Mesothelial cell of epicardium (in vitro differentiated cells): ENCODE data around the gene N4BP2L1. TPM values are rescaled to one million over a fixed set of nuclear protein-coding genes. Genes with fewer than 3 reads are reported as not detected.

Experiments used
- DNase-seq, 2 experiments: peaks; one replicate each; pipeline ENCODE4 v3.0.0; 2021; ENCODE audit warnings: low spot score in 2 of 2; ENCODE audit not compliant: unreplicated experiment in 2 of 2
- H3K27ac Mint-ChIP-seq: 2 replicates; pipeline ENCODE4 v1.8.0; 2021; ENCODE audit warnings: mixed read lengths
- H3K27me3 Mint-ChIP-seq: 2 replicates; pipeline ENCODE4 v1.8.0; 2021; ENCODE audit warnings: low read depth, mixed read lengths
- H3K36me3 Mint-ChIP-seq: 2 replicates; pipeline ENCODE4 v1.8.0; 2021; ENCODE audit warnings: mixed read lengths
- H3K4me1 Mint-ChIP-seq: 2 replicates; pipeline ENCODE4 v1.8.0; 2021; ENCODE audit warnings: mixed read lengths
- H3K4me3 Mint-ChIP-seq: 2 replicates; pipeline ENCODE4 v1.8.0; 2021; ENCODE audit warnings: mild to moderate bottlenecking, moderate library complexity, mixed read lengths
- H3K9me3 Mint-ChIP-seq: 2 replicates; pipeline ENCODE4 v1.8.0; 2021; ENCODE audit warnings: mixed read lengths
- total RNA-seq: library from RNA; stranded (reverse); gene quantifications from 3 replicates; pipeline ENCODE4 v1.2.1, GENCODE V29; 2021
- TF ChIP-seq, protein P1 (sequence below): fragments of 200-600 bp; sonication (generic); IDR thresholded peaks from one replicate; pipeline ENCODE4 v1.5.0; 2021; ENCODE audit warnings: antibody characterized with exemption; ENCODE audit not compliant: unreplicated experiment

N4BP2L1 gene
- total RNA-seq, 1 donor from 2014 or later, result 13.7 TPM

GRCh38 chr13:32414580-32414979 lies 13.3 kb downstream of the N4BP2L1 start:
- Mint-ChIP-seq H3K4me1 (peaks cover 7% of the 10 kb centered on the region), H3K4me3 (no peak overlapping the region), H3K27me3 (peaks cover 2% of the 10 kb centered on the region), H3K9me3 (peaks cover 15% of the 10 kb centered on the region), H3K27ac (no peak overlapping the region), H3K36me3 (peaks cover 10% of the 10 kb centered on the region)
- TF ChIP-seq, protein P1, sequence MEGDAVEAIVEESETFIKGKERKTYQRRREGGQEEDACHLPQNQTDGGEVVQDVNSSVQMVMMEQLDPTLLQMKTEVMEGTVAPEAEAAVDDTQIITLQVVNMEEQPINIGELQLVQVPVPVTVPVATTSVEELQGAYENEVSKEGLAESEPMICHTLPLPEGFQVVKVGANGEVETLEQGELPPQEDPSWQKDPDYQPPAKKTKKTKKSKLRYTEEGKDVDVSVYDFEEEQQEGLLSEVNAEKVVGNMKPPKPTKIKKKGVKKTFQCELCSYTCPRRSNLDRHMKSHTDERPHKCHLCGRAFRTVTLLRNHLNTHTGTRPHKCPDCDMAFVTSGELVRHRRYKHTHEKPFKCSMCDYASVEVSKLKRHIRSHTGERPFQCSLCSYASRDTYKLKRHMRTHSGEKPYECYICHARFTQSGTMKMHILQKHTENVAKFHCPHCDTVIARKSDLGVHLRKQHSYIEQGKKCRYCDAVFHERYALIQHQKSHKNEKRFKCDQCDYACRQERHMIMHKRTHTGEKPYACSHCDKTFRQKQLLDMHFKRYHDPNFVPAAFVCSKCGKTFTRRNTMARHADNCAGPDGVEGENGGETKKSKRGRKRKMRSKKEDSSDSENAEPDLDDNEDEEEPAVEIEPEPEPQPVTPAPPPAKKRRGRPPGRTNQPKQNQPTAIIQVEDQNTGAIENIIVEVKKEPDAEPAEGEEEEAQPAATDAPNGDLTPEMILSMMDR, result no peak
- no peak for DNase-seq

GRCh38 chr13:32413284-32413683 lies 14.6 kb downstream of the N4BP2L1 start:
- peaks cover 2% of the 10 kb centered on the region for H3K27me3 Mint-ChIP-seq
- H3K9me3 Mint-ChIP-seq, result peaks cover 7% of the 10 kb centered on the region
- peaks cover 3% of the 10 kb centered on the region for H3K36me3 Mint-ChIP-seq
- peaks cover 20% of the 10 kb centered on the region for H3K4me1 Mint-ChIP-seq
- no peak overlapping the region for H3K4me3 Mint-ChIP-seq
- DNase-seq, result no peak
- TF ChIP-seq, protein P1, result no peak
- no peak overlapping the region for H3K27ac Mint-ChIP-seq

DNA sequence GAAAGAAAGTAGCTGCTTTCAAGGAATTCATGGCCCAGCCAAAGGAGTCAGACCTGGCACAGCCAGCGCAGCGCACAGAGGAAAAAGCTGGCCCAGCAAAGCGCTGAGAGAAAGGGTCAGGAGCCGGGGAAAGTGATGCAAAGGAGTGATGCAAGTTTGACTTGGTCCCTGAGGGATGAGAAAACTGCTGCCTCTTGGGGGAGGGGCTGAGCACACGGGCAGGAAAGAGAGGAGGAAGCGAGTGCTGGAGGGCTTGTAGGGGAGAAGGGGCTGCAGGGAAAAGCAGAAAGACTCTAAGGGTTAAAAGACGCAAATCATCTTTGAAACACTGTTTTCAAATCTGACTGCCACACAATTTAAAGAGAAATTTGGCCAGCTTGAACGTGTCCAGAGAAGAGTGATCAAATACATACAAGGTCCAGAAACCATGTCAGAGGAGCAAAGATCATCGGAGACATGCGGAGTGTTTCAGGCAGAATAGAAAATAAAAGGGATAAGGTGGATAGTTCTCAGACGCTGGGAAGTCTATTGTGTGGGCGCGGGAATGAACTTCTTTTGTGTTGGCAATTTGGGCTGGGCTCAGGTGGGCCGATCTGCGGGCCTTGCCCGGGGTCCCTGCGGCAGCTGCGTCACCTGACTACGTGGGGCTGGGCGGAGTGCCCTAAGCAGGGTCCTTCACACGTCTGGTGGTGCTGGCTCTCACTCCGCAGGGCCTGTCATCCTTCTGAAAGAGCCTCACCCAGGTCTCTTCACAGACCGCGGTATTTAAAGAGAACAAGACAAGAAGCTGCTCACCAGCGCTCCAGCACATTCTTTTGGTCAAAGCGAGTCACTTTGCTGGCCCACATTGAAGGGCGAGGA lies 18.1 kb downstream of the N4BP2L1 start:
- H3K27me3 Mint-ChIP-seq, result peaks cover 2% of the 10 kb centered on the region
- TF ChIP-seq, protein P1, result no peak
- H3K4me3 Mint-ChIP-seq, result peak overlapping the region; percentile 63
- H3K4me1 Mint-ChIP-seq, result peaks cover 22% of the 10 kb centered on the region
- peak overlapping the region; percentile 65 for H3K27ac Mint-ChIP-seq
- peaks cover 10% of the 10 kb centered on the region for H3K36me3 Mint-ChIP-seq
- no peaks in the 10 kb centered on the region for H3K9me3 Mint-ChIP-seq
- DNase-seq, result no peak

- Mint-ChIP-seq H3K27ac (no peak overlapping the region), H3K4me3 (no peak overlapping the region), H3K9me3 (no peaks in the 10 kb centered on the region), H3K36me3 (peaks cover 10% of the 10 kb centered on the region), H3K4me1 (peaks cover 22% of the 10 kb centered on the region), H3K27me3 (peaks cover 2% of the 10 kb centered on the region)
- no peak for DNase-seq
- TF ChIP-seq, protein P1, result no peak
Observed at GRCh38 chr13:32409001-32409313, 19.0 kb downstream of the N4BP2L1 start.

DNA sequence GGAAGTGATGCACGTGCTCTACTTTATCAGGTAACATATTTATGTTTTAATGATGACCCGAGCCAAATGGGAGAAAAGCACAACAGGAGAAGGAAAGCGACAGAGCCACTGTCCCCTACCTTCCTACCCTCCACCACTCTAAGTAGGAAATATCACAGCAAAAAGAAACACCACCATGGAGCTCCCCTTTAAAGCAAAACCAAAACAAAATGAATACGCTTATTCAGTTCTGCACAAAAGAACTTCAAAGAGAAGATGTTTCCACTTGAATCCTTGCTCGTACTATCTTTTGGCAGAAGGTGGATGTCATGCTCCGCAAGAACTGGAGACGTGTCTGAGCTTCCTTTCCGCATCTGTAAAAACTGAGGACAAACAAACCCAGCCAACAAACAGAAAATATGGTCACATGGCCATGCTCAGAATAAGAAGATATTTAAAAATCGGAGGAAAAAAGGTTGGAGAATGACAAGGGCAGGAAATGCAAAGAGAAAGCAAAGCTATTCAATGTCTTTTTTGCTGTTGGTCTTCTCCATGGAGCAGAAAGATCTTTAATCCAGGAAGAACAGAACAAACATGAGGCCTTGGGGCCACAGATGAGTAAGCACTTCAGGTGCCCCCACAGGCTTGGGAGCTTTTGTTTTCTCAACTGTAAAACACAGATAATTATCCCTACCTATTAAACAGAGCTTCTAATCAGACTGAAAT lies 19.5 kb downstream of the N4BP2L1 start:
- H3K4me3 Mint-ChIP-seq, result no peak overlapping the region
- peaks cover 2% of the 10 kb centered on the region for H3K27me3 Mint-ChIP-seq
- H3K27ac Mint-ChIP-seq, result no peak overlapping the region
- H3K4me1 Mint-ChIP-seq, result peaks cover 22% of the 10 kb centered on the region
- peaks cover 10% of the 10 kb centered on the region for H3K36me3 Mint-ChIP-seq
- DNase-seq, result no peak
- no peaks in the 10 kb centered on the region for H3K9me3 Mint-ChIP-seq
- TF ChIP-seq, protein P1, result no peak
